GM10248 (cell line): ENCODE measurements around the gene MYO7A.

Experiments
- CTCF ChIA-PET: fragments of 300-600 bp; sonication (Branson Sonifier 250); formaldehyde crosslinking; extraction: SDS; loops from one replicate; lab custom pipeline; 2021; ENCODE audit warnings: antibody characterized with exemption; lab: Yijun Ruan, JAX
- POLR2A ChIA-PET: fragments of 350-650 bp; sonication (Branson Sonifier 250); formaldehyde crosslinking; extraction: SDS; loops from one replicate; lab custom pipeline; 2020; ENCODE audit warnings: antibody characterized with exemption; lab: Yijun Ruan, JAX
- DNase-seq: peaks from one replicate; pipeline ENCODE4 v3.0.0; 2012; ENCODE audit errors: extremely low spot score
- TF ChIP-seq, protein P1 (sequence below): IDR thresholded peaks from 2 replicates; pipeline ENCODE4 v1.5.1; 2012; ENCODE audit warnings: mild to moderate bottlenecking, low read depth; ENCODE audit errors: extremely low read depth, missing control alignments, control extremely low read depth

The MYO7A gene

DNA sequence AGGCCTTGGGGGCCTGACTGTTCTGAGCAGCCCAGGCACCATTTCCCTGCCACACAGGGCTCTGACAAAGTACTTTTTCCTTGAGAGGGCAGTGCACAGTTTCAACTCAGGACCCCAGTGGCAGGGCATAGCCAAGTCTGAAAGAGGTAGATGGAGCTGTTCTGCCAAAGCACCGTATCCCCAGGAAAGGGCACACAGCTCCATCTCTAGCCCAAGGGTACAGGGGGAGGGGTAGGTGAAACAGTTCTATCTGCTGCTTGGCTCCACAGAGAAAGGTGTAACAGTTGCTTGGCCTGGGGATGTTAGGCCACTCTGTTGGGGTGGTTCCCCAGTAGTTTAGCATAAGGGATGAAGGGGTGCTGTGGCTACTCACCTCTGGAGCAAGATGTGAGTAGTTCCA is 125.6 kb downstream of the MYO7A start:
- ChIA-PET CTCF (interaction anchor here (0.7 to 1.7 kb wide), 3 partner anchors 8 to 28 kb away, joined by 3 to 4 read pairs (median 3); no protein-coding TSS in a partner anchor), POLR2A (no interaction called here)
- DNase-seq = no peak
- TF ChIP-seq, protein P1, sequence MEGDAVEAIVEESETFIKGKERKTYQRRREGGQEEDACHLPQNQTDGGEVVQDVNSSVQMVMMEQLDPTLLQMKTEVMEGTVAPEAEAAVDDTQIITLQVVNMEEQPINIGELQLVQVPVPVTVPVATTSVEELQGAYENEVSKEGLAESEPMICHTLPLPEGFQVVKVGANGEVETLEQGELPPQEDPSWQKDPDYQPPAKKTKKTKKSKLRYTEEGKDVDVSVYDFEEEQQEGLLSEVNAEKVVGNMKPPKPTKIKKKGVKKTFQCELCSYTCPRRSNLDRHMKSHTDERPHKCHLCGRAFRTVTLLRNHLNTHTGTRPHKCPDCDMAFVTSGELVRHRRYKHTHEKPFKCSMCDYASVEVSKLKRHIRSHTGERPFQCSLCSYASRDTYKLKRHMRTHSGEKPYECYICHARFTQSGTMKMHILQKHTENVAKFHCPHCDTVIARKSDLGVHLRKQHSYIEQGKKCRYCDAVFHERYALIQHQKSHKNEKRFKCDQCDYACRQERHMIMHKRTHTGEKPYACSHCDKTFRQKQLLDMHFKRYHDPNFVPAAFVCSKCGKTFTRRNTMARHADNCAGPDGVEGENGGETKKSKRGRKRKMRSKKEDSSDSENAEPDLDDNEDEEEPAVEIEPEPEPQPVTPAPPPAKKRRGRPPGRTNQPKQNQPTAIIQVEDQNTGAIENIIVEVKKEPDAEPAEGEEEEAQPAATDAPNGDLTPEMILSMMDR = no peak

DNA sequence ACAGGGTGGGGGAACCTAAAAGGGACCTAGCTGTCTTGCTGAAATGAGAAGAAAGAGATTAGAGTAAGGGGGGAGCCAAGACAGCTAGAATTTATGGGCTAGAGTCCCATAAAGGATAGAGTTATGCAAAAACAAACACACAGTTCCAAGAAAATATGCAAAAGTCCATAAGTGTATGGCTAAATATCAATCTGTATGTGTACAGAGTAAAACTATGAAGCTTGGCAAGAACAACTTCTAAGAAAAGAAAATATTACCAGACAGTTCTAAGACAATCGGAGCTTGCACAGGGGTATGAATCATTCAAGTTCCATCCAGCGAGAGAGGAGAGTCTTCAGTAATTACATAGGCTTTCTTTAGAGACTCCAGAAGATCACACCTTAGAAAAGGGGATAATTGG is 131.6 kb downstream of the MYO7A start:
- no peak for DNase-seq
- ChIA-PET CTCF (no interaction called here), POLR2A (no interaction called here)
- TF ChIP-seq, protein P1 = no peak

DNA sequence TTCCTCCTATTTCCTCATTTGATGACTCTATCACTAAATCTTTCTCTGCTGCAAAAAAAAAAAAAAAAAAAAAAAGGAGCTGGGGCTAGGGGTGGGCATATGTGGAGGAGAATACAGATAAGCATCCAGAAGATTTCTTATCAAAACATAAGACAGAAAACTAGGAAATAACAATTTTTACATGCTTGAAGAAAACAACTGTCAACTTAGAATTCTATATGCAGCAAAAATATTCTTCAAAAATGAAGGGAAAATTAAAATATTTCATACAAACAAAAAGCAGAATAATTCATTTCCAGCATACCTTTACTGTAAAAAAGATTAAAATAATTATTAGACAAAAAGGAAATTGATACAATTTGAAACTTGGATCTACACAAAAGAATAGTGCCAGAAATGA is 134.8 kb downstream of the MYO7A start:
- ChIA-PET POLR2A (no interaction called here), CTCF (interaction anchor here (0.6 to 1.1 kb wide), 2 partner anchors 8 to 75 kb away, joined by 3 read pairs; no protein-coding TSS in a partner anchor)

More for the DNA sequence above, 134.8 kb downstream of the MYO7A start:
- no peak for DNase-seq
- TF ChIP-seq, protein P1 = no peak
